SKM-1 treated with dmso at 0.1 percent for 144 hours (cell line): ENCODE data around the gene KREMEN1.

Source experiments
- DNase-seq: peaks from one replicate; lab custom pipeline; 2025; ENCODE audit not compliant: unreplicated experiment; lab: John Stamatoyannopoulos, UW

The KREMEN1 gene

GRCh38 chr22:29183971-29184848 is 111.4 kb downstream of the KREMEN1 start:
- no peak for DNase-seq

GRCh38 chr22:29184849-29185490 is 112.1 kb downstream of the KREMEN1 start:
- no peak for DNase-seq

GRCh38 chr22:29186302-29186701 is 113.5 kb downstream of the KREMEN1 start:
- no peak for DNase-seq

GRCh38 chr22:29187831-29188230 is 115.0 kb downstream of the KREMEN1 start:
- no peak for DNase-seq

- no peak for DNase-seq
Observed at GRCh38 chr22:29190051-29190450, 117.2 kb downstream of the KREMEN1 start.

GRCh38 chr22:29190918-29191317 is 118.1 kb downstream of the KREMEN1 start:
- no peak for DNase-seq

- no peak for DNase-seq
Observed at GRCh38 chr22:29193021-29193420, 120.2 kb downstream of the KREMEN1 start.

- DNase-seq, result no peak
Observed at GRCh38 chr22:29194184-29194583, 121.3 kb downstream of the KREMEN1 start.

- no peak for DNase-seq
Observed at GRCh38 chr22:29195118-29195963, 122.5 kb downstream of the KREMEN1 start.

GRCh38 chr22:29195964-29196666 is 123.3 kb downstream of the KREMEN1 start:
- DNase-seq, result no peak

GRCh38 chr22:29197096-29197495 is 124.3 kb downstream of the KREMEN1 start:
- DNase-seq, result no peak

GRCh38 chr22:29198240-29198639 is 125.4 kb downstream of the KREMEN1 start:
- no peak for DNase-seq

GRCh38 chr22:29199702-29200400 is 127.0 kb downstream of the KREMEN1 start:
- DNase-seq, result no peak

- DNase-seq, result no peak
Observed at GRCh38 chr22:29200901-29201300, 128.1 kb downstream of the KREMEN1 start.

GRCh38 chr22:29201782-29202181 is 128.9 kb downstream of the KREMEN1 start:
- DNase-seq, result no peak

GRCh38 chr22:29202212-29203192 is 129.7 kb downstream of the KREMEN1 start:
- peak; percentile 77 for DNase-seq

GRCh38 chr22:29203488-29204454 is 130.9 kb downstream of the KREMEN1 start:
- DNase-seq, result peak; percentile 17
